Purkinje cell (primary cell): ENCODE results near the gene CENPN. TPM values are rescaled to one million over a fixed set of nuclear protein-coding genes. Genes with fewer than 3 reads are reported as not detected.

Experiments
- polyA plus RNA-seq: library from polyadenylated mRNA; unstranded; fragments of >200 nt; fragmentation: Nextera tagmentation; gene quantifications from 2 replicates; pipeline ENCODE4 v1.2.1, GENCODE V29; 2014

Gene CENPN
- polyA plus RNA-seq = 1.9 and 8.0 TPM in 2 replicates

GRCh38 chr16:81006813-81007695 lies at the start of gene CENPN, which contains the start of gene CMC2:
Gene CENPN, plus strand, starts transcription at chr16:81007214. Its CDS starts 4,726 bp downstream, at chr16:81011940.
Gene CMC2, minus strand, starts transcription at chr16:81006885. Its CDS starts 9,491 bp downstream, at chr16:80997394.

DNA sequence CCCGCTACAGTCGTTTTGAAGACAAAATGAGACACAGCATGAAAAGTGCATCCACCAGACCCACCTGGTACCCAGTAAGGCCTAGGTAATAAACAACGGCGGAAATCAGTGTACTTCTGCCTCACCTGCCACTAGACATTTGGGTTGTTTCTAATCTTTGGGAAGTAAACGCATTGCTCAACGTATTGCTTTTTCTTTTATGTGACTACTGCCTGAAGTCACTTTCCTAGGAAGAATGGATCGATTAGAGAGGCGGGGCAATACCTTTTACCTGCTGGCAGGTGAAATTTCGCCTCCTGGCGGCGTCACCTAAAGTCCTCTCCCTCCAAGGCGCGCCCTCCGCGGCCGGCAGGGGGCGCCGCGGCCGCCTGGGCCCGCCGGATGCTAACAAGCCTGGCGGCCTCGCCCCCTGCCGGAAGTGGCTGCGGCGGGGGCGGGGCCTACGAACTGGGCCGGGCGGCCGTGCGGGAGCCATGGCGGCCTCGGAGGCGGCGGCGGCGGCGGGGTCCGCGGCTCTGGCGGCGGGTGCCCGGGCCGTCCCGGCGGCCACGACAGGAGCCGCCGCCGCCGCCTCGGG lies 28.5 kb downstream of the CENPN start, which contains the start of gene ATMIN:
ATMIN (plus strand) TSS at position 445 of the 577 bp plus-strand sequence; CDS start at position 474, 29 bp downstream.

DNA sequence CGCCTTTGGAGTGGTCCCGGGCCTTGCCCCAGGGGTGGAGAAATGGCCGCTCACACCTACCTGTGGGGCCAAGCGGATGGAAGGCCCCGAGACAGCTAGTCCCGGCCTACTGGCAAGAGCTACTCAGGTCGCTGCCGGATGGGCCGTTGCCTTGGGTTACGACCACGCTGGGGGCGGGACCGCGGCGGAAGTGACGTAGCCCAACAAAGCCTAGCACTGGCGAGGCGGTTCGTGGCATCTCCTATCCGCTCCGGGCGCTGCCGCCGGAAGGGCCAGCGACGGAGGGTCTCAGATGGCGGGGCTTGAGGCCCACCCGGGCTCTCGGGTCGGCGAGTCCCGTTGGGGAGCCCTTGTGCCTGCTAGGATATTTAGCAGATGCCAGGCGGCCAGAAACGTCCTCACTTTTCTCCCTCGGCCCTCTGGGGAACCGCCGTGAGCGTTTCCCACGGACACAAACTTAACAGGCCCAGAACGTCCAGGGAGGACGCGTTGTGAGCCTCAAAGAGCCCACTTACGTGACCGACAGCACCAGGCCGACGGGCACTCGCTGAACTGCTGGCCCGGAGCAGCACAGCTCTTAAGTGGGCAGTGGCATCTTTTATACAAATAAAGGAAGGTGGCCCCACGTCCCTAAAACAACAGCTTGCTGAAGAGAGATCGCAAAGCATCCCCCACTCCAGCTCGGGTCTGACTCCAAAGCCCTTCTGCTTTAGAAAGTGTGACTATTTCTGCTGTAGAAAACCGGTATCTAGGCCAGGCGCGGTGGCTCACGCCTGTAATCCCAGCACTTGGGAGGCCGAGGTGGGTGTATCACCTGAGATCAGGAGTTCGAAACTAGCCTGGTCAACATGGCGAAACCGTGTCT lies 70.3 kb downstream of the CENPN start, which contains the start of gene C16orf46:
C16orf46 (minus strand) TSS at position 163 of the 865 bp plus-strand sequence. CDS start 13,283 bp downstream, outside the sequence.

Other genes starting within 250 kb of the CENPN start
- 4.3 and 5.6 TPM in 2 replicates for gene CDYL2, start 202.6 kb upstream of the CENPN start, polyA plus RNA-seq
- 300 and 316 TPM in 2 replicates for gene CMC2, start 329 bp upstream of the CENPN start, polyA plus RNA-seq
- 17.2 and 20.6 TPM in 2 replicates for gene ATMIN, start 28.6 kb downstream of the CENPN start, polyA plus RNA-seq
- gene C16orf46, start 70.0 kb downstream of the CENPN start, polyA plus RNA-seq = 3.2 and 5.8 TPM in 2 replicates
- gene GCSH, start 89.2 kb downstream of the CENPN start, polyA plus RNA-seq = 67.2 and 114 TPM in 2 replicates
- 0.19 TPM in 1 of 2 replicates, not detected in the other for gene BCO1, start 231.5 kb downstream of the CENPN start, polyA plus RNA-seq